ENCODE results near the gene UBAP1.

The UBAP1 gene

DNA sequence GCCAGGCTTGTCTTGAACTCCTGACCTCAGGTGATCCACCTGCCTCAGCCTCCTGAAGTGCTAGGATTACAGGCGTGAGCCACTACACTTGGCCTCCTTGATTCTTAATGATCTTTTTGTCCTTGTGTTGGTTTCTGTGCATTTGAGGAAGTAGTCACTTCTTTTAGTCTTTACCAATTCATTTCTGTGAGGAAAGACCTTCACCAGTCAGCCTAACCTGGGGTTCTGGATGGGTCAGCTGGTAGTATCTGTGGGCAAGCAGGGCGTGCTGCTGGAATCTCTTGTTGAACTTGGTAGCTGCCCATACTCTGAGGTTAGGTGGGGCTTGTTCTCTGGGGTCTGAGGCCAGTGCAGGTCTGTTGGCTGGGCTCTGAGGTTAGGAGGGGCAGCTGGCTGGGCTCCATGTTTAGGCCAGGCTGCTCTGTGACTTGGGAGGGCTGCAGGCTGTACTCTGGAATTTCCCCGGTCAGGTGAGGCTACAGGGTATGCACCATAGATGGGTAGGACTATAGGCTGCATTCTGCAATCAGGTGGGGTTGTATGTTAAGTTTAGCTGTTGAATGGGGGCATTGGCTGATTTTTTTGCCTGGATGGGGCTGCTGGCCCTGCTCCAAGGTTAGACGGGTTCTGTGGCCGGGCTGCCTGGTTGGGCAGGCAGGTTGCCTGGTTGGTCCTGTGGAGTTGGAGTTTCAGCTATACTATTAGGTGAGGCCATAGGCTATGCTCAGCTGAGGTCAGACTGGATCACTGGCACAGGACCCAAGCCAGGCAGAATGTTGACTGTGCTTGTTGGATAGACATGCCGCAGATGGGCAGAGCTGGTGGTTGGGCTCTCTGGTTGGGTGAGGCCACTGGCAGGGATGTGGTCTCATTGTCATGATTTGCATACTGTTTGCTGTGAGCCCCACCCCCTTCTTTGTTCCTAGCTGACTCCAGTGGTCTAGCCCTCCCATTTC lies 19.2 kb downstream of the UBAP1 start:
- TF ChIP-seq, protein P1, sequence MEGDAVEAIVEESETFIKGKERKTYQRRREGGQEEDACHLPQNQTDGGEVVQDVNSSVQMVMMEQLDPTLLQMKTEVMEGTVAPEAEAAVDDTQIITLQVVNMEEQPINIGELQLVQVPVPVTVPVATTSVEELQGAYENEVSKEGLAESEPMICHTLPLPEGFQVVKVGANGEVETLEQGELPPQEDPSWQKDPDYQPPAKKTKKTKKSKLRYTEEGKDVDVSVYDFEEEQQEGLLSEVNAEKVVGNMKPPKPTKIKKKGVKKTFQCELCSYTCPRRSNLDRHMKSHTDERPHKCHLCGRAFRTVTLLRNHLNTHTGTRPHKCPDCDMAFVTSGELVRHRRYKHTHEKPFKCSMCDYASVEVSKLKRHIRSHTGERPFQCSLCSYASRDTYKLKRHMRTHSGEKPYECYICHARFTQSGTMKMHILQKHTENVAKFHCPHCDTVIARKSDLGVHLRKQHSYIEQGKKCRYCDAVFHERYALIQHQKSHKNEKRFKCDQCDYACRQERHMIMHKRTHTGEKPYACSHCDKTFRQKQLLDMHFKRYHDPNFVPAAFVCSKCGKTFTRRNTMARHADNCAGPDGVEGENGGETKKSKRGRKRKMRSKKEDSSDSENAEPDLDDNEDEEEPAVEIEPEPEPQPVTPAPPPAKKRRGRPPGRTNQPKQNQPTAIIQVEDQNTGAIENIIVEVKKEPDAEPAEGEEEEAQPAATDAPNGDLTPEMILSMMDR (IDR thresholded peaks at IDR 0.05; ENCODE audit: insufficient read depth, low read depth, low read length, missing control alignments) = no peak
- peak; percentile 15 for DNase-seq (ENCODE audit: low read depth)
- no peak overlapping the region for H3K4me3 ChIP-seq (ENCODE audit: low read depth, low read length)

DNA sequence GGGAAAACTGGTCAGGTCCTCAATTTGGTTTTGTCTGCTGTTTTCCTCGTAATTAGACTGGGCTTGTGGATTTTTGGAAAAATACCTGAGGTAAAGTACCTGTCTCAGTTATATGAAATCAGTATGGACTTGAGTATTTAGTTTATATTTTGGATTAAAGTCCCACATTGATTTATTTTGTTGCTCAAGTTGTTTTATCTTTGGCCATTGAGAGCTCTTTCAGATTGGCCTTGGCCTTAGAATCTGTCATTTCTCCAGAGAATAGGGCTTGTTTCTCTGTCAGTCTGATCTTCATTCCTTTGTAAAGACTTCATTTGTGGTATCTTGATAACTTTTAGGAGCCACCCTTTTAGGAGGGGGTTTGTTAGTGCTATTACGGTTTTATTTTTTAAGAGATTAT lies 21.2 kb downstream of the UBAP1 start:
- no peak for DNase-seq (ENCODE audit: low read depth)
- TF ChIP-seq, protein P1 (IDR thresholded peaks at IDR 0.05; ENCODE audit: insufficient read depth, low read depth, low read length, missing control alignments) = no peak
- no peak overlapping the region for H3K4me3 ChIP-seq (ENCODE audit: low read depth, low read length)

DNA sequence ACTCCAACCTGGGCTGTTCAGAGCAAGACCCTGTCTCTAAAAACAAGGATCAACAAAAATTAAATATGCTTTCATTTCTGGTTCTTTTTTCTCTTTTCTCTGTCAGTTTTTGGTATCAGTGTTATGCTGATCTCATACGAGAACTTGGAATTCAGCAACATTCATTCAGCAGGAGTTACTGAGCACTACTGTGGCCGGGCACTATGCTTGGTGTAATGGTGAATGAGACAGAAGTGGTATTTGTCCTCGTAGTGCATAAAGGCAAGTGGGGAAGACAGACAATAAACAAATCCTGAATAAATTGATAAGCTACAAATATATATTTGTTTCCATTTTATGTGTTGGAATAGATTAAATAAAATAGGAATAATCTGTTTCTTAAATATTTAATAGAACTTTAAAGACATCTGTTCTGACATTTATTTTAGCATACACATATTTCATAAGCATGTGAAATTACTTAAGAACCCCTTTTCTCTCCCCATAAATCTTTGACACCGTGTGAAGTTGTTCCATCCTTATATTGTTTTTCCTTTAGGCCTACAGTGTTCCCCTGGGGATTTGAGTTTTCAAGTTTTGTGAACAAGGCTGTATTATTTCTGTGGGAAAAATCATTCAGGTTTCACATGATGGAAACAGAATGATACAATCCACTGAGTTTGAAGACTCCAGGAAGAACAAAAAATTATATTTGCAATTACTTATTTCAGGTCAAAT lies 24.6 kb downstream of the UBAP1 start:
- H3K4me3 ChIP-seq (ENCODE audit: low read depth, low read length) = no peak overlapping the region
- DNase-seq (ENCODE audit: low read depth) = no peak
- TF ChIP-seq, protein P1 (IDR thresholded peaks at IDR 0.05; ENCODE audit: insufficient read depth, low read depth, low read length, missing control alignments) = no peak

DNA sequence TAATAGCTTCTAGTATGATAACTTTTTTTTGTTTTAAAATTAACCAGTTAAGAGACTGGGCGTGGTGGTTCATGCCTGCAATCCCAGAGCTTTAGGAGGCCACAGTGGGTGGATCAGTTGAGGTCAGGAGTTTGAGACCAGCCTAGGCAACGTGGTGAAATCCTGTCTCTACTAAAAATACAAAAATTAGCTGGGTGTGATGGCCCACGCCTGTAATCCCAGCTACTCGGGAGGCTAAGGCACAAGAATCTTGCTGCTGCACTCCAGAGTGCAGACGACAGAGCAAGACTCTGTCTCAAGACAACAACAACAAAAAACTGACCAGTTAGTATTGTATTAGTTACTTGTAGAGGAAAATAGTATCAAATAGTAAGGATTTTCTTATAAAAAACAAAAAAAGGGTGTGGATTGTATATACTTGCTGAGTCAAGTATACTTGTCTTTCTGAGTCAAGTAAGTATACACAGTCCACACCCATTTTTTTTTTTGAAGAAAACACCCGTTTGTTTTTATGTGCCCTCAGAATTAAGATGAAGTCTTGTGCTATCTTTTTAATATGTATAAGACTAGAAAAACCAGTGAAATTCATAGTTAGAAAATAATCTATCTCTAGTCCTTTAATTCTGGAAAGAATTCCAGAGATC lies 25.3 kb downstream of the UBAP1 start:
- no peak for DNase-seq (ENCODE audit: low read depth)
- TF ChIP-seq, protein P1 (IDR thresholded peaks at IDR 0.05; ENCODE audit: insufficient read depth, low read depth, low read length, missing control alignments) = no peak
- no peak overlapping the region for H3K4me3 ChIP-seq (ENCODE audit: low read depth, low read length)

DNA sequence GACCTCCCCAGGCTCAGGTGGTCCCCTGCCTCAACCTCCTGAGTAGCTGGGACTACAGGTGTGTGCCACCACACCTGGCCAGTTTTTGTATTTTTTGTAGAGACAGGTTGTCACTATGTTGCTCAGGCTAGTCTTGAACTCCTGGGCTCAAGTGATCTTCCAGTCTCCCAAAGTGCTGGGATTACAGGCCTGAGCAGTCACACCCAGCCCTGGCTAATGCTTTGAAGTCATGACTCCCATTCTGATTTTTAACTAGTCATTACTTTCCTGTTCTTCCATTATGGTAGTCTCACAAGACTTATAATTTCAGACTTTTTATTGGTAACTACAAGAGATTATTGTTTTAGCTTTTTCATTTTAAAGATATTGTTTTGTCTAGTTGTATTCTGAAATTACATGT lies 26.3 kb downstream of the UBAP1 start:
- no peak overlapping the region for H3K4me3 ChIP-seq (ENCODE audit: low read depth, low read length)
- TF ChIP-seq, protein P1 (IDR thresholded peaks at IDR 0.05; ENCODE audit: insufficient read depth, low read depth, low read length, missing control alignments) = no peak
- DNase-seq (ENCODE audit: low read depth) = no peak

DNA sequence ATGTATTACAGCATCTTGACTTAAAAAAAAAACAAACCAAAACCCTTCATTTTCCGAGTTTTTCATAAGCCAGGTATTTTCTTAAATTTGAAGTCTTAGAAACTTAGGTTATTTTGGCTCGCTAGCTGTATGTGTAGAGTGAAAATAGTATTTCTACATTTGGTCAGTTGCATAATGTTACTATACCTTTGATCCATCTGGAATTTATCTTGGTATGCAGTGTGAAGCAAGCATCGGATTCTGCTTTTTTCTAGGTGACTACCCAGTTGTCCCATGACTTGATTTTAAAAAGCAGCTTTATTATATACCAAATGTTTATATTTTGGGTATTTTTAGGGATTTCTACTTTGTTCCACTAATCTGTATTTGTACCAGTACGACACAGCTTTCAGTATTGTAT lies 27.7 kb downstream of the UBAP1 start:
- H3K4me3 ChIP-seq (ENCODE audit: low read depth, low read length) = no peak overlapping the region
- TF ChIP-seq, protein P1 (IDR thresholded peaks at IDR 0.05; ENCODE audit: insufficient read depth, low read depth, low read length, missing control alignments) = no peak
- DNase-seq (ENCODE audit: low read depth) = no peak
